B cell (primary cell): ENCODE data around the gene TTLL8. TPM values are rescaled to one million over a fixed set of nuclear protein-coding genes. Genes with fewer than 3 reads are reported as not detected.

Source experiments
- ATAC-seq: fragments of 200-7000 bp; cut with Tn5 transposase; one replicate; pipeline ENCODE4 v1.10.0; 2021; ENCODE audit warnings: low read depth, mild to moderate bottlenecking, moderate number of reproducible peaks, moderate library complexity
- CTCF ChIA-PET: fragments of 350-600 bp; sonication (Branson Sonifier 250); formaldehyde crosslinking; loops from one replicate; lab custom pipeline; 2021; ENCODE audit warnings: antibody characterized with exemption, inconsistent platforms; lab: Charles Lee
- POLR2A ChIA-PET: fragments of 350-600 bp; sonication (Branson Sonifier 250); formaldehyde crosslinking; loops from one replicate; lab custom pipeline; 2021; ENCODE audit warnings: antibody characterized with exemption; lab: Charles Lee
- DNase-seq: peaks from one replicate; pipeline ENCODE4 v3.0.0; 2013
- H2AFZ ChIP-seq: 2 replicates; pipeline ENCODE4 v1.6.1; 2012; ENCODE audit warnings: mild to moderate bottlenecking, low read depth, low read length; ENCODE audit not compliant: insufficient read depth, poor library complexity, severe bottlenecking
- H3K27ac ChIP-seq, 2 donors: 1 replicate in 1 of 2; 2 replicates in 1 of 2; pipeline ENCODE4 v1.5.1; 2012 to 2013; ENCODE audit warnings: low read length in 2 of 2, mild to moderate bottlenecking in 2 of 2, moderate library complexity in 1 of 2
- H3K27me3 ChIP-seq, 4 experiments: fragments of 200-600 bp in 1 of 4; sonication (generic) in 1 of 4; replicated peaks in 1 of 4; 1 replicate in 2 of 4; 2 replicates in 2 of 4; pipeline versions ENCODE4 v1.6.1 to v1.7.0; 2013 to 2016; ENCODE audit warnings: low read length in 3 of 4, mild to moderate bottlenecking in 2 of 4, mixed read lengths in 1 of 4, moderate library complexity in 1 of 4; ENCODE audit not compliant: insufficient read depth in 4 of 4, control insufficient read depth in 3 of 4; ENCODE audit errors: control extremely low read depth in 1 of 4
- H3K36me3 ChIP-seq, 2 experiments: replicated peaks in 1 of 2; 1 replicate in 1 of 2; 2 replicates in 1 of 2; pipeline versions ENCODE4 v1.6.1 to v1.7.1; 2013; ENCODE audit warnings: low read length in 1 of 2; ENCODE audit not compliant: insufficient read depth in 2 of 2, control insufficient read depth in 1 of 2; ENCODE audit errors: control extremely low read depth in 1 of 2, extremely low read depth in 1 of 2
- H3K4me1 ChIP-seq, 2 donors: fragments of 200-600 bp in 1 of 2; sonication (generic) in 1 of 2; 1 replicate in 1 of 2; 2 replicates in 1 of 2; pipeline versions ENCODE4 v1.5.1 to v1.6.1; 2013 to 2017; ENCODE audit warnings: low read length in 2 of 2; ENCODE audit not compliant: control insufficient read depth in 2 of 2, insufficient read depth in 2 of 2
- H3K4me2 ChIP-seq: replicated peaks from 2 replicates; pipeline ENCODE3; 2012; ENCODE audit warnings: mild to moderate bottlenecking, low read depth, low read length; ENCODE audit not compliant: poor library complexity, severe bottlenecking
- H3K4me3 ChIP-seq, 5 experiments: fragments of 200-600 bp in 1 of 5; sonication (generic) in 1 of 5; 1 replicate in 3 of 5; 2 replicates in 2 of 5; pipeline versions ENCODE4 v1.5.1 to v1.7.0; 2011 to 2016; ENCODE audit warnings: low read length in 4 of 5, mild to moderate bottlenecking in 4 of 5, low read depth in 2 of 5, control low read depth in 1 of 5, moderate library complexity in 1 of 5; ENCODE audit not compliant: insufficient read depth in 1 of 5; ENCODE audit errors: control extremely low read depth in 1 of 5, extremely low read depth in 1 of 5
- H3K79me2 ChIP-seq: fragments of 200-600 bp; sonication (generic); one replicate; pipeline ENCODE4 v1.6.0; 2016; ENCODE audit warnings: low read length; ENCODE audit not compliant: control insufficient read depth, insufficient read depth
- H3K9ac ChIP-seq: fragments of 200-600 bp; sonication (generic); 2 replicates; pipeline ENCODE4 v1.6.1; 2017; ENCODE audit warnings: mild to moderate bottlenecking, low read length, moderate library complexity
- H3K9me3 ChIP-seq, 3 donors: one replicate each; pipeline versions ENCODE4 v1.6.1 to v1.7.1; 2013; ENCODE audit warnings: low read length in 2 of 3; ENCODE audit not compliant: control insufficient read depth in 2 of 3, insufficient read depth in 1 of 3; ENCODE audit errors: control extremely low read depth in 1 of 3
- H4K20me1 ChIP-seq: 2 replicates; pipeline ENCODE4 v1.6.0; 2012; ENCODE audit warnings: mild to moderate bottlenecking, low read length; ENCODE audit not compliant: insufficient read depth, control insufficient read depth, poor library complexity, severe bottlenecking
- H3K27ac Mint-ChIP-seq: one replicate; pipeline ENCODE4 v1.8.0; 2021; ENCODE audit warnings: mixed read lengths
- H3K27me3 Mint-ChIP-seq: one replicate; pipeline ENCODE4 v1.8.0; 2021; ENCODE audit warnings: mixed read lengths
- H3K4me1 Mint-ChIP-seq: one replicate; pipeline ENCODE4 v1.8.0; 2021; ENCODE audit warnings: mixed read lengths
- H3K4me3 Mint-ChIP-seq: one replicate; pipeline ENCODE4 v1.8.0; 2021; ENCODE audit warnings: mixed read lengths
- H3K9me3 Mint-ChIP-seq: one replicate; pipeline ENCODE4 v1.8.0; 2022; ENCODE audit warnings: mixed read lengths; ENCODE audit not compliant: insufficient read depth
- CTCF ChIP-seq: fragments of 200-600 bp; IDR thresholded peaks from one replicate; pipeline ENCODE4 v1.8.0; 2022; ENCODE audit warnings: antibody characterized with exemption, mild to moderate bottlenecking
- EZH2 ChIP-seq: IDR thresholded peaks from 2 replicates; pipeline ENCODE4 v1.6.1; 2012; ENCODE audit warnings: borderline replicate concordance, low read depth, mild to moderate bottlenecking, moderate library complexity, low read length; ENCODE audit not compliant: insufficient read depth, poor library complexity, severe bottlenecking
- WGBS: methylation state at CpG from one replicate; pipeline ENCODE4 v1.1.5; 2013; ENCODE audit warnings: missing lambda C conversion rate; ENCODE audit not compliant: insufficient coverage; 5-methylcytosine and 5-hydroxymethylcytosine counted together
- intact Hi-C: fragments of 100-400 bp; cut with micrococcal nuclease; formaldehyde crosslinking; loops from one replicate; pipeline ENCODE4 v1.10.0; 2022
- polyA plus RNA-seq: library from polyadenylated mRNA; depleted of rRNA; stranded (reverse); fragments of >200 nt; gene quantifications from 2 replicates; pipeline ENCODE4 v1.2.3, GENCODE V29; 2012
- total RNA-seq, 2 donors: library from RNA; stranded (reverse); fragments of 120-200 nt in 1 of 2; gene quantifications; 1 replicate in 1 of 2; 2 replicates in 1 of 2; pipeline versions ENCODE4 v1.2.3 to v1.2.4, GENCODE V29; 2013 to 2022

TTLL8 gene
- total and polyA plus RNA-seq, 2 donors (not counting 1 experiment from before 2014, with no cell fraction given) = not detected

- DNase-seq = peak; percentile 49
- H3K79me2 ChIP-seq = no peaks in the 10 kb centered on the region
- no peaks in the 10 kb centered on the region for H4K20me1 ChIP-seq
- peaks cover 62 to 67% of the 10 kb centered on the region in 2 donors for H3K4me1 ChIP-seq
- peak overlapping the region; percentile 47 for H2AFZ ChIP-seq
- peaks cover 56% of the 10 kb centered on the region for H3K4me1 Mint-ChIP-seq
- intact Hi-C loops = loop anchor here (5.0 kb wide), 1 partner anchor 33 kb away; no protein-coding TSS in a partner anchor
- POLR2A ChIA-PET = interaction anchor here (1.0 kb wide), 1 partner anchor 52 kb away, joined by 4 read pairs; no protein-coding TSS in a partner anchor
- no peak overlapping the region for H3K27ac ChIP-seq
- peak overlapping the region; percentile 84 for H3K4me2 ChIP-seq
- H3K27me3 ChIP-seq = peaks cover 0 to 36% (median 13%) of the 10 kb centered on the region in 4 experiments
- no peaks in the 10 kb centered on the region for H3K9me3 Mint-ChIP-seq
- H3K27ac Mint-ChIP-seq = no peak overlapping the region
- CTCF ChIA-PET = interaction anchor here (0.7 to 3.8 kb wide), 4 partner anchors 12 to 84 kb away, joined by 3 to 12 read pairs (median 4); no protein-coding TSS in a partner anchor
- H3K9ac ChIP-seq = peak overlapping the region; percentile 52
- H3K27me3 Mint-ChIP-seq = peaks cover 3% of the 10 kb centered on the region
- peak overlapping the region in 4 of 5 experiments; percentile 18 to 41 (median 30) for H3K4me3 ChIP-seq
- no peak for ATAC-seq
- H3K36me3 ChIP-seq = no peaks in the 10 kb centered on the region
- 4% methylated on average over 77 of the region's 91 CpGs for WGBS
- peaks cover 0 to 6% (median 0%) of the 10 kb centered on the region in 3 donors for H3K9me3 ChIP-seq
- H3K4me3 Mint-ChIP-seq = peak overlapping the region; percentile 57
- no peak for TF ChIP-seq CTCF
- TF ChIP-seq EZH2 = no peak
These were observed 43.3 kb downstream of the TTLL8 start for GRCh38 chr22:50014655-50015401.
